ENCODE measurements around the gene LRBA.
"Not testable (repeated sequence)": the region's sequence is repeated elsewhere in the genome, so short reads cannot be mapped to it uniquely, and the experiment has no call there.

DNA sequence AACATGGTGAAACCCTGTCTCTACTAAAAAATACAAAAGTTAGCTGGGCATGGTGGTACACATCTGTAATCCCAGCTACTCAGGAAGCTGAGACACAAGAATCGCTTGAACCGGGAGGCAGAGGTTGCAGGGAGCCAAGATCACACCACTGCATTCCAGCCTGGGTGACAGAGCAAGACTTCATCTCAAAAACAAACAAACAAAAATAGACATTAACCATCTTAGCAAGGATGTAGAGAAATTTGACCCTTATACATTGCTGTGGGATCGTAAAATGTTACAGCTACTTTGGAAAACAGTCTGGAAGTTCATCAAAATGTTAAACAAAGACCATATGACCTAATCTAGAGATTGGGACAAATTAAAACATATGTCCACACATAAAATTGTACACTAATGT lies 96.5 kb downstream of the LRBA start:
- TF ChIP-seq, protein P1, sequence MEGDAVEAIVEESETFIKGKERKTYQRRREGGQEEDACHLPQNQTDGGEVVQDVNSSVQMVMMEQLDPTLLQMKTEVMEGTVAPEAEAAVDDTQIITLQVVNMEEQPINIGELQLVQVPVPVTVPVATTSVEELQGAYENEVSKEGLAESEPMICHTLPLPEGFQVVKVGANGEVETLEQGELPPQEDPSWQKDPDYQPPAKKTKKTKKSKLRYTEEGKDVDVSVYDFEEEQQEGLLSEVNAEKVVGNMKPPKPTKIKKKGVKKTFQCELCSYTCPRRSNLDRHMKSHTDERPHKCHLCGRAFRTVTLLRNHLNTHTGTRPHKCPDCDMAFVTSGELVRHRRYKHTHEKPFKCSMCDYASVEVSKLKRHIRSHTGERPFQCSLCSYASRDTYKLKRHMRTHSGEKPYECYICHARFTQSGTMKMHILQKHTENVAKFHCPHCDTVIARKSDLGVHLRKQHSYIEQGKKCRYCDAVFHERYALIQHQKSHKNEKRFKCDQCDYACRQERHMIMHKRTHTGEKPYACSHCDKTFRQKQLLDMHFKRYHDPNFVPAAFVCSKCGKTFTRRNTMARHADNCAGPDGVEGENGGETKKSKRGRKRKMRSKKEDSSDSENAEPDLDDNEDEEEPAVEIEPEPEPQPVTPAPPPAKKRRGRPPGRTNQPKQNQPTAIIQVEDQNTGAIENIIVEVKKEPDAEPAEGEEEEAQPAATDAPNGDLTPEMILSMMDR (IDR thresholded peaks at IDR 0.05; ENCODE audit: low read length), result not testable (repeated sequence)
- not testable (repeated sequence) for TF ChIP-seq EZH2 (optimal IDR thresholded peaks at IDR 0.05; ENCODE audit: low read depth, low read length); EZH2phosphoT487 (IDR thresholded peaks at IDR 0.05; ENCODE audit: low read length)

Data from MM.1S (cell line).